A549 (cell line): ENCODE measurements around the gene SLC6A19. TPM values are rescaled to one million over a fixed set of nuclear protein-coding genes. Genes with fewer than 3 reads are reported as not detected.

Source experiments
- ATAC-seq, 2 experiments: fragments of 200-7000 bp in 1 of 2; fragments of >200 bp in 1 of 2; cut with Nextera tagmentation in 1 of 2; cut with Tn5 transposase in 1 of 2; 3 replicates each; pipeline versions ENCODE4 v1.8.0 to v1.9.1; 2018 to 2020; ENCODE audit warnings: mild to moderate bottlenecking in 1 of 2, moderate library complexity in 1 of 2
- CTCF ChIA-PET: fragments of 300-600 bp; sonication (Branson Sonifier 250); formaldehyde crosslinking; extraction: SDS; loops from one replicate; lab custom pipeline; 2021; ENCODE audit warnings: antibody characterized with exemption, inconsistent platforms; lab: Yijun Ruan, JAX
- POLR2A ChIA-PET: fragments of 350-600 bp; formaldehyde crosslinking; extraction: SDS; loops from one replicate; lab custom pipeline; 2021; ENCODE audit warnings: antibody characterized with exemption, inconsistent platforms; lab: Yijun Ruan, JAX
- DNase-seq, 2 experiments: peaks; one replicate each; pipeline versions ENCODE4 v3.0.0 to v3.0.0-alpha.2; 2011 to 2016; ENCODE audit warnings: low read depth in 1 of 2, low spot score in 1 of 2
- FAIRE-seq: peaks from 2 replicates; lab custom pipeline; 2011; peaks lifted over from hg19 to GRCh38; lab: Jason Lieb, UNC
- H3K27ac ChIP-seq, 2 experiments: fragments of >200 bp; sonication (Bioruptor Twin); formaldehyde crosslinking; 3 replicates each; pipeline ENCODE4 v1.5.1; 2016 to 2017
- H3K4me1 ChIP-seq: fragments of >200 bp; sonication (Bioruptor Twin); formaldehyde crosslinking; 3 replicates; pipeline ENCODE4 v1.6.1; 2016
- H3K4me2 ChIP-seq: fragments of >200 bp; sonication (Bioruptor Twin); formaldehyde crosslinking; 3 replicates; pipeline ENCODE4 v1.6.1; 2016
- H3K4me3 ChIP-seq: fragments of >200 bp; sonication (Bioruptor Twin); formaldehyde crosslinking; 3 replicates; pipeline ENCODE4 v1.5.1; 2016
- H3K9me3 ChIP-seq: fragments of >200 bp; sonication (Bioruptor Twin); formaldehyde crosslinking; 3 replicates; pipeline ENCODE4 v1.6.1; 2016
- CBX2 ChIP-seq: fragments of 200-600 bp; sonication (generic); IDR thresholded peaks from 2 replicates; pipeline ENCODE4 v1.6.1; 2016; ENCODE audit warnings: low read depth, mild to moderate bottlenecking, borderline replicate concordance
- CBX8 ChIP-seq: fragments of 200-600 bp; sonication (generic); IDR thresholded peaks from 2 replicates; pipeline ENCODE4 v1.6.1; 2016
- CHD2 ChIP-seq: fragments of 150-350 bp; IDR thresholded peaks from 2 replicates; pipeline ENCODE4 v1.6.1; 2014; ENCODE audit warnings: low read length; ENCODE audit not compliant: partially characterized antibody
- CHD4 ChIP-seq: fragments of 200-600 bp; sonication (generic); IDR thresholded peaks from 2 replicates; pipeline ENCODE4 v1.6.1; 2016; ENCODE audit warnings: antibody characterized with exemption, mild to moderate bottlenecking, borderline replicate concordance
- EHF ChIP-seq: fragments of 250-450 bp; sonication (Bioruptor Pico); IDR thresholded peaks from 2 replicates; pipeline ENCODE4 v1.5.0; 2020; ENCODE audit warnings: mild to moderate bottlenecking
- EP300 ChIP-seq, 2 experiments: fragments of >200 bp; sonication (Bioruptor Twin); formaldehyde crosslinking; IDR thresholded peaks; 2 replicates in 1 of 2; 3 replicates in 1 of 2; pipeline ENCODE4 v1.6.1; 2016 to 2017
- ESRRA ChIP-seq: fragments of 150-350 bp; IDR thresholded peaks from 2 replicates; pipeline ENCODE4 v1.6.1; 2014; ENCODE audit warnings: mild to moderate bottlenecking, low read length, borderline replicate concordance
- FOSL2 ChIP-seq, 2 experiments: fragments of 450-650 bp in 1 of 2; fragments of >200 bp in 1 of 2; sonication (Bioruptor Twin) in 1 of 2; formaldehyde crosslinking; IDR thresholded peaks; 2 replicates each; pipeline versions ENCODE4 v1.5.0 to v1.6.1; 2016 to 2020; ENCODE audit warnings: mild to moderate bottlenecking in 1 of 2, moderate library complexity in 1 of 2
- GATA3 ChIP-seq: IDR thresholded peaks from 2 replicates; pipeline ENCODE4 v1.6.1; 2012; ENCODE audit warnings: borderline replicate concordance
- HOXA7 ChIP-seq: fragments of 250-450 bp; sonication (Bioruptor Pico); IDR thresholded peaks from 2 replicates; pipeline ENCODE4 v1.5.0; 2020; ENCODE audit warnings: mild to moderate bottlenecking, moderate library complexity
- HOXB13 ChIP-seq: fragments of 250-450 bp; sonication (Bioruptor Pico); IDR thresholded peaks from 2 replicates; pipeline ENCODE4 v1.5.0; 2020; ENCODE audit warnings: low read depth, mild to moderate bottlenecking, moderate library complexity
- HOXB5 ChIP-seq: fragments of 250-450 bp; sonication (Bioruptor Pico); IDR thresholded peaks from 2 replicates; pipeline ENCODE4 v1.5.0; 2020; ENCODE audit warnings: mild to moderate bottlenecking, moderate library complexity
- JUNB ChIP-seq: fragments of >200 bp; sonication (Bioruptor Twin); formaldehyde crosslinking; IDR thresholded peaks from 2 replicates; pipeline ENCODE4 v1.6.1; 2016
- KDM1A ChIP-seq: fragments of 200-600 bp; sonication (generic); IDR thresholded peaks from 2 replicates; pipeline ENCODE4 v1.6.1; 2016; ENCODE audit warnings: low read depth, mild to moderate bottlenecking
- KDM5A ChIP-seq: fragments of 200-600 bp; sonication (generic); IDR thresholded peaks from 2 replicates; pipeline ENCODE4 v1.6.1; 2016; ENCODE audit warnings: antibody characterized with exemption, mild to moderate bottlenecking
- NPAS2 ChIP-seq: fragments of 250-450 bp; sonication (Bioruptor Pico); IDR thresholded peaks from 2 replicates; pipeline ENCODE4 v1.8.0; 2022; ENCODE audit warnings: mild to moderate bottlenecking, moderate library complexity, borderline replicate concordance
- NR3C1 ChIP-seq: fragments of >200 bp; sonication (Bioruptor Twin); formaldehyde crosslinking; IDR thresholded peaks from 3 replicates; pipeline ENCODE4 v1.6.1; 2017
- RARB ChIP-seq: fragments of 250-450 bp; sonication (Bioruptor Pico); IDR thresholded peaks from 2 replicates; pipeline ENCODE4 v1.8.0; 2021; ENCODE audit warnings: mild to moderate bottlenecking, moderate library complexity
- RCOR1 ChIP-seq: fragments of 150-350 bp; IDR thresholded peaks from 2 replicates; pipeline ENCODE4 v1.6.1; 2014; ENCODE audit warnings: antibody characterized with exemption, low read length, low read depth
- SMC3 ChIP-seq: fragments of >200 bp; sonication (Bioruptor Twin); formaldehyde crosslinking; IDR thresholded peaks from 3 replicates; pipeline ENCODE4 v1.6.1; 2018; ENCODE audit warnings: inconsistent platforms
- WGBS: methylation state at CpG from one replicate; pipeline ENCODE4 v1.1.6; 2017; ENCODE audit errors: missing lambda C conversion rate; 5-methylcytosine and 5-hydroxymethylcytosine counted together
- polyA plus RNA-seq, 4 experiments: library from polyadenylated mRNA; depleted of rRNA in 3 of 4; stranded (reverse); fragments of >200 nt; fragmentation: RNase III in 1 of 4; extraction: RNeasy Plus Mini Kit Qiagen cat#74134 plus additional on column Dnase treatment in 1 of 4; gene quantifications; 2 replicates in 3 of 4; 3 replicates in 1 of 4; pipeline ENCODE4 v1.2.3, GENCODE V29; 2011 to 2017
- TF ChIP-seq, protein P1 (sequence below): fragments of 250-450 bp; sonication (Bioruptor Pico); IDR thresholded peaks from 2 replicates; pipeline ENCODE4 v1.5.0; 2021; ENCODE audit warnings: mild to moderate bottlenecking, moderate library complexity, borderline replicate concordance
- TF ChIP-seq, protein P2 (sequence below): fragments of 450-650 bp; IDR thresholded peaks from 2 replicates; pipeline ENCODE4 v1.6.1; 2014; ENCODE audit warnings: antibody characterized with exemption
- TF ChIP-seq, protein P3 (sequence below): fragments of >200 bp; sonication (Bioruptor Twin); formaldehyde crosslinking; IDR thresholded peaks from 3 replicates; pipeline ENCODE4 v1.5.1; 2016
- TF ChIP-seq, protein P4 (sequence below): fragments of >200 bp; sonication (Bioruptor Twin); formaldehyde crosslinking; IDR thresholded peaks from 2 replicates; pipeline ENCODE4 v1.6.1; 2016
- TF ChIP-seq, protein P5 (sequence below): fragments of 250-450 bp; sonication (Bioruptor Pico); IDR thresholded peaks from 2 replicates; pipeline ENCODE4 v1.5.0; 2020; ENCODE audit warnings: low read depth, mild to moderate bottlenecking, moderate library complexity

The SLC6A19 gene
- polyA plus RNA-seq, 2 of the 4 experiments (the other 2 are of a cell fraction) = 0.01 TPM; not detected in 1

DNA sequence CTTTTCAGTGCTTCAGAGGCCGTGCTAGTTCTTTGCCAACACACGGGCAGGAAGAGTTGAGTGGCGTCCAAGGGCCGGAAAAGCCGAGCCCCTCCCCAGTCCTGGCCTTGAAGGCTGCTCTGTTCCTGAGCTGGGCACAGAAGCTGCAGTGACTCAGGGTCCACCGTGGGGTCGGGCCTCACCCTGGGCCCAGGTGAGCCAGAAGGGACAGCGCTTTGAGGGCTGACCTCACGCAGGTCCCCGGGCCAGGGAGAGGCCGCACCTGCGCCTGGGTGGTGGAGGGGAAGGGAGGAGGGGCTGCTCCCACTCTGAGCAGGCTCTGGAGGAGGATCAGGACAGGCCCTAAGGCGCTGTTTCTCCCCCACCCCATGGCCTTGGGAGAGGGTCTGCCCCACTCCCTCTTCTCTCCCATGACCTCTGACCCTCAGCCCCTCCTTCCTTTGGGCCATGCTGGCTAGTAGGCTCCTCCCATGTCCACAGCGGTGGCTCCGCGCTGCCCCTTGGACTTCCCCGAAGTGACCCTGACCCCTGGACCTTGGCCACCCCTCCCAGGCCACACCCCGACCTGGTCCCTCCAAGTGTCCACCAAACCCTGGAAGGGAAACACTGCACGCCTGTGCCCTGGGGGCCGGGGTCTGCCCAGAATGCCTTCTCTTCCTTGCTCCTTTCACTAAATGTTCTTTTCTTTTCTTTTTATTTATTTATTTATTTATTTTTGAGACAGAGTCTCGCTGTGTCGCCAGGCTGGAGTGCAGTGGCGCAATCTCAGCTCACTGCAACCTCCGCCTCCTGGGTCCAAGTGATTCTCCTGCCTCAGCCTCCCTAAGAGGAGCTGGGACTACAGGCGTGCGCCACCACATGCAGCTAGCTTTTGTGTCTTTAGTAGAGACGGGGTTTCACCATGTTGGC, 19.7 kb upstream of the SLC6A19 start:
- Histone ChIP-seq H3K27ac (no peak overlapping the region), H3K9me3 (no peaks in the 10 kb centered on the region), H3K4me2 (no peak overlapping the region), H3K4me3 (no peak overlapping the region), H3K4me1 (no peaks in the 10 kb centered on the region)
- WGBS = 72% methylated on average over 25 of the region's 27 CpGs
- no peak for FAIRE-seq
- ChIA-PET POLR2A (no interaction called here), CTCF (interaction anchor here (3.3 to 7.4 kb wide), 2 partner anchors 8 to 27 kb away, joined by 9 to 91 read pairs; no protein-coding TSS in a partner anchor)
- no peak; a peak in 1 of 6 replicates for ATAC-seq
- DNase-seq = no peak
- TF ChIP-seq CHD2 (no peak), NR3C1 (no peak), ESRRA (no peak), GATA3 (no peak), HOXA7 (no peak), KDM1A (no peak), CBX2 (no peak), RARB (no peak), KDM5A (no peak), NPAS2 (CRISPR knock-in tag) (no peak), HOXB5 (no peak), RCOR1 (no peak), CBX8 (no peak), EP300 (IDR thresholded peaks at IDR 0.05) (no peak), JUNB (no peak)
- TF ChIP-seq, protein P1, sequence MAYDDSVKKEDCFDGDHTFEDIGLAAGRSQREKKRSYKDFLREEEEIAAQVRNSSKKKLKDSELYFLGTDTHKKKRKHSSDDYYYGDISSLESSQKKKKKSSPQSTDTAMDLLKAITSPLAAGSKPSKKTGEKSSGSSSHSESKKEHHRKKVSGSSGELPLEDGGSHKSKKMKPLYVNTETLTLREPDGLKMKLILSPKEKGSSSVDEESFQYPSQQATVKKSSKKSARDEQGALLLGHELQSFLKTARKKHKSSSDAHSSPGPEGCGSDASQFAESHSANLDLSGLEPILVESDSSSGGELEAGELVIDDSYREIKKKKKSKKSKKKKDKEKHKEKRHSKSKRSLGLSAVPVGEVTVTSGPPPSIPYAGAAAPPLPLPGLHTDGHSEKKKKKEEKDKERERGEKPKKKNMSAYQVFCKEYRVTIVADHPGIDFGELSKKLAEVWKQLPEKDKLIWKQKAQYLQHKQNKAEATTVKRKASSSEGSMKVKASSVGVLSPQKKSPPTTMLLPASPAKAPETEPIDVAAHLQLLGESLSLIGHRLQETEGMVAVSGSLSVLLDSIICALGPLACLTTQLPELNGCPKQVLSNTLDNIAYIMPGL = no peak
- TF ChIP-seq, protein P2, sequence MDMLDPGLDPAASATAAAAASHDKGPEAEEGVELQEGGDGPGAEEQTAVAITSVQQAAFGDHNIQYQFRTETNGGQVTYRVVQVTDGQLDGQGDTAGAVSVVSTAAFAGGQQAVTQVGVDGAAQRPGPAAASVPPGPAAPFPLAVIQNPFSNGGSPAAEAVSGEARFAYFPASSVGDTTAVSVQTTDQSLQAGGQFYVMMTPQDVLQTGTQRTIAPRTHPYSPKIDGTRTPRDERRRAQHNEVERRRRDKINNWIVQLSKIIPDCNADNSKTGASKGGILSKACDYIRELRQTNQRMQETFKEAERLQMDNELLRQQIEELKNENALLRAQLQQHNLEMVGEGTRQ = no peak
- TF ChIP-seq, protein P3, sequence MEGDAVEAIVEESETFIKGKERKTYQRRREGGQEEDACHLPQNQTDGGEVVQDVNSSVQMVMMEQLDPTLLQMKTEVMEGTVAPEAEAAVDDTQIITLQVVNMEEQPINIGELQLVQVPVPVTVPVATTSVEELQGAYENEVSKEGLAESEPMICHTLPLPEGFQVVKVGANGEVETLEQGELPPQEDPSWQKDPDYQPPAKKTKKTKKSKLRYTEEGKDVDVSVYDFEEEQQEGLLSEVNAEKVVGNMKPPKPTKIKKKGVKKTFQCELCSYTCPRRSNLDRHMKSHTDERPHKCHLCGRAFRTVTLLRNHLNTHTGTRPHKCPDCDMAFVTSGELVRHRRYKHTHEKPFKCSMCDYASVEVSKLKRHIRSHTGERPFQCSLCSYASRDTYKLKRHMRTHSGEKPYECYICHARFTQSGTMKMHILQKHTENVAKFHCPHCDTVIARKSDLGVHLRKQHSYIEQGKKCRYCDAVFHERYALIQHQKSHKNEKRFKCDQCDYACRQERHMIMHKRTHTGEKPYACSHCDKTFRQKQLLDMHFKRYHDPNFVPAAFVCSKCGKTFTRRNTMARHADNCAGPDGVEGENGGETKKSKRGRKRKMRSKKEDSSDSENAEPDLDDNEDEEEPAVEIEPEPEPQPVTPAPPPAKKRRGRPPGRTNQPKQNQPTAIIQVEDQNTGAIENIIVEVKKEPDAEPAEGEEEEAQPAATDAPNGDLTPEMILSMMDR = no peak
- TF ChIP-seq, protein P4, sequence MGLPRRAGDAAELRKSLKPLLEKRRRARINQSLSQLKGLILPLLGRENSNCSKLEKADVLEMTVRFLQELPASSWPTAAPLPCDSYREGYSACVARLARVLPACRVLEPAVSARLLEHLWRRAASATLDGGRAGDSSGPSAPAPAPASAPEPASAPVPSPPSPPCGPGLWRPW = no peak
- TF ChIP-seq, protein P5, sequence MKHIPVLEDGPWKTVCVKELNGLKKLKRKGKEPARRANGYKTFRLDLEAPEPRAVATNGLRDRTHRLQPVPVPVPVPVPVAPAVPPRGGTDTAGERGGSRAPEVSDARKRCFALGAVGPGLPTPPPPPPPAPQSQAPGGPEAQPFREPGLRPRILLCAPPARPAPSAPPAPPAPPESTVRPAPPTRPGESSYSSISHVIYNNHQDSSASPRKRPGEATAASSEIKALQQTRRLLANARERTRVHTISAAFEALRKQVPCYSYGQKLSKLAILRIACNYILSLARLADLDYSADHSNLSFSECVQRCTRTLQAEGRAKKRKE (CRISPR knock-in tag) = no peak

DNA sequence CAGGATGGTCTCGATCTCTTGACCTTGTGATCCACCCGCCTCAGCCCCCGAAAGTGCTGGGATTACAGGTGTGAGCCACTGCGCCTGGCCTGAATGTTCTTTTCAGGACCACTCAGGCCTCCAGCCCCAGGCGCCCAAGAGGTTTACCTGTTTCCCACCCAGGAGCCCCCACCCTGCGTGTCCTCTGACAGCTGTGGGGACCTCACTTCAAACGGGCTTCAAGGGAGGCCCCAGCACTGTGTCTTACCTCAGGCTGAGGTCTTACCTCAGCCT, 19.1 kb upstream of the SLC6A19 start:
- WGBS = 72% methylated on average over 6 of the region's 7 CpGs
- ChIA-PET POLR2A (no interaction called here), CTCF (interaction anchor here (1.0 to 7.4 kb wide), 4 partner anchors 9 to 259 kb away, joined by 3 to 91 read pairs (median 21); no protein-coding TSS in a partner anchor)
- Histone ChIP-seq H3K9me3 (no peaks in the 10 kb centered on the region), H3K4me2 (no peak overlapping the region), H3K4me3 (no peak overlapping the region), H3K27ac (no peak overlapping the region), H3K4me1 (no peaks in the 10 kb centered on the region)
- FAIRE-seq (no peak), ATAC-seq (no peak), DNase-seq (no peak)
- no peak for TF ChIP-seq FOSL2 (IDR thresholded peaks at IDR 0.05)
- no peak for TF ChIP-seq FOSL2 (CRISPR knock-in tag; IDR thresholded peaks at IDR 0.05)
- TF ChIP-seq SMC3 = no peak
- TF ChIP-seq, protein P3 = no peak
- no peak for TF ChIP-seq HOXB13 (CRISPR knock-in tag)
- TF ChIP-seq, protein P2 = no peak
- no peak for TF ChIP-seq RARB
- TF ChIP-seq, protein P4 = no peak
- no peak for TF ChIP-seq EHF (CRISPR knock-in tag)
- TF ChIP-seq CHD4 = no peak
- TF ChIP-seq RCOR1 = no peak
- no peak for TF ChIP-seq KDM5A
- no peak for TF ChIP-seq EP300 (IDR thresholded peaks at IDR 0.05)
